ENCODE results near the gene PEX5. TPM values are rescaled to one million over a fixed set of nuclear protein-coding genes. Genes with fewer than 3 reads are reported as not detected.

PEX5 gene
- total RNA-seq, 1 experiment from 2014 or later, result 20.0 TPM

GRCh38 chr12:7146906-7147305, 42.6 kb upstream of the PEX5 start:
- Histone ChIP-seq H4K20me1 (ENCODE audit: low read length) (no peaks in the 10 kb centered on the region), H3K9ac (ENCODE audit: low read length) (no peak overlapping the region), H3K4me3 (ENCODE audit: low read length) (no peak overlapping the region), H3K79me2 (ENCODE audit: low read length) (no peaks in the 10 kb centered on the region), H3K27me3 (ENCODE audit: low read length) (no peaks in the 10 kb centered on the region), H3F3A (ENCODE audit: low read length, unreplicated experiment) (no peaks in the 10 kb centered on the region), H2AFZ (ENCODE audit: low read length) (no peak overlapping the region), H3K9me3 (ENCODE audit: low read length) (no peaks in the 10 kb centered on the region), H3K4me1 (ENCODE audit: insufficient read depth, low read length) (no peaks in the 10 kb centered on the region), H3K36me3 (ENCODE audit: low read depth, low read length) (no peaks in the 10 kb centered on the region), H3K4me2 (ENCODE audit: low read length) (no peak overlapping the region), H3K27ac (ENCODE audit: low read length) (no peak overlapping the region), H3K9me2 (replicated peaks; ENCODE audit: low read length) (no peaks in the 10 kb centered on the region)
- ChIA-PET CTCF (no interaction called here), POLR2A (ENCODE audit: unreplicated experiment) (no interaction called here)
- intact Hi-C loops (cut with micrococcal nuclease), result no loop called here
- TF ChIP-seq EZH2 (IDR thresholded peaks at IDR 0.05; ENCODE audit: low read length, unreplicated experiment), result no peak
- TF ChIP-seq EZH2phosphoT487 (IDR thresholded peaks at IDR 0.05; ENCODE audit: borderline replicate concordance, low read length), result no peak
- TF ChIP-seq CTCF (conservative IDR thresholded peaks at IDR 0.05; ENCODE audit: low read depth, low read length), result no peak
- BruUV-seq (replicated peaks), result no TSS peak
- DNase-seq, result no peak
- no peak for ATAC-seq

DNA sequence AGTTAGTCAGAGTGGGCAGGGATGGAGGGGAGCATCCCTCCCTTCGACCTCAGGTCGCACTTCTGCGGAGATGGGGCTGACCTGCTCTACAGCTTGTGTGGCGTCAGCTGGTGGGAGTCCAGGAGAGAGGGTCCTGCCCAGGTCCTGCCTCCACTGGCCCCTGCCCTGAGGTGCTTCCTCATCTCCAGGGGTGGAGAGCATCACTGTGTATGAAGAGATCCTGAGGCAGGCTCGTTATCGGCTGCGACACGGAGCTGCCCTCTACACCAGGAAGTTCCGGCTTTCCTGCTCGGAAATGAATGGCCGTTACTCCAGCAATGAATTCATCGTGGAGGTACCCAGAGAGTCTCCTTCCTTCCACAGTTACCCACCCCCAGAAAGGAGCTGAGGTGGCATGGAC, 39.1 kb upstream of the PEX5 start:
- H3K27me3 ChIP-seq (ENCODE audit: low read length), result no peaks in the 10 kb centered on the region
- H3K27ac ChIP-seq (ENCODE audit: low read length), result no peak overlapping the region
- no peaks in the 10 kb centered on the region for H3K4me1 ChIP-seq (ENCODE audit: insufficient read depth, low read length)
- H3K4me2 ChIP-seq (ENCODE audit: low read length), result no peak overlapping the region
- CTCF ChIA-PET, result no interaction called here
- no peaks in the 10 kb centered on the region for H3K9me2 ChIP-seq (replicated peaks; ENCODE audit: low read length)
- BruUV-seq (replicated peaks), result no TSS peak
- TF ChIP-seq EZH2 (IDR thresholded peaks at IDR 0.05; ENCODE audit: low read length, unreplicated experiment) (no peak), CTCF (conservative IDR thresholded peaks at IDR 0.05; ENCODE audit: low read depth, low read length) (no peak)
- no peak overlapping the region for H2AFZ ChIP-seq (ENCODE audit: low read length)
- intact Hi-C loops (cut with micrococcal nuclease), result no loop called here
- H3K9ac ChIP-seq (ENCODE audit: low read length), result no peak overlapping the region
- POLR2A ChIA-PET (ENCODE audit: unreplicated experiment), result no interaction called here
- ATAC-seq (no peak), DNase-seq (no peak)
- no peaks in the 10 kb centered on the region for H4K20me1 ChIP-seq (ENCODE audit: low read length)
- H3K79me2 ChIP-seq (ENCODE audit: low read length), result no peaks in the 10 kb centered on the region
- no peaks in the 10 kb centered on the region for H3K36me3 ChIP-seq (ENCODE audit: low read depth, low read length)
- H3K4me3 ChIP-seq (ENCODE audit: low read length), result no peak overlapping the region
- no peaks in the 10 kb centered on the region for H3F3A ChIP-seq (ENCODE audit: low read length, unreplicated experiment)
- no peaks in the 10 kb centered on the region for H3K9me3 ChIP-seq (ENCODE audit: low read length)

- Histone ChIP-seq H3K27ac (ENCODE audit: low read length) (no peak overlapping the region), H3F3A (ENCODE audit: low read length, unreplicated experiment) (no peaks in the 10 kb centered on the region), H4K20me1 (ENCODE audit: low read length) (no peaks in the 10 kb centered on the region), H3K27me3 (ENCODE audit: low read length) (no peaks in the 10 kb centered on the region), H3K79me2 (ENCODE audit: low read length) (no peaks in the 10 kb centered on the region), H3K36me3 (ENCODE audit: low read depth, low read length) (no peaks in the 10 kb centered on the region), H2AFZ (ENCODE audit: low read length) (no peak overlapping the region), H3K9me2 (replicated peaks; ENCODE audit: low read length) (no peaks in the 10 kb centered on the region), H3K9ac (ENCODE audit: low read length) (no peak overlapping the region), H3K4me2 (ENCODE audit: low read length) (no peak overlapping the region), H3K4me3 (ENCODE audit: low read length) (no peak overlapping the region), H3K9me3 (ENCODE audit: low read length) (no peaks in the 10 kb centered on the region), H3K4me1 (ENCODE audit: insufficient read depth, low read length) (no peaks in the 10 kb centered on the region)
- intact Hi-C loops (cut with micrococcal nuclease), result no loop called here
- no TSS peak for BruUV-seq (replicated peaks)
- ChIA-PET CTCF (no interaction called here), POLR2A (ENCODE audit: unreplicated experiment) (no interaction called here)
- DNase-seq (no peak), ATAC-seq (no peak)
- TF ChIP-seq CTCF (conservative IDR thresholded peaks at IDR 0.05; ENCODE audit: low read depth, low read length), result no peak
- TF ChIP-seq EZH2phosphoT487 (IDR thresholded peaks at IDR 0.05; ENCODE audit: borderline replicate concordance, low read length), result no peak
- TF ChIP-seq EZH2 (IDR thresholded peaks at IDR 0.05; ENCODE audit: low read length, unreplicated experiment), result no peak
These were observed 38.6 kb upstream of the PEX5 start for GRCh38 chr12:7150841-7151240.
